NCI-H1105 treated with DMSO at 0.1 percent for 48 hours (cell line): ENCODE data around the gene NUTM2B.
"Not testable (repeated sequence)": the region's sequence is repeated elsewhere in the genome, so short reads cannot be mapped to it uniquely, and the experiment has no call there.

Experiments used
- DNase-seq: peaks from one replicate; lab custom pipeline; 2025; lab: John Stamatoyannopoulos, UW

NUTM2B gene

DNA sequence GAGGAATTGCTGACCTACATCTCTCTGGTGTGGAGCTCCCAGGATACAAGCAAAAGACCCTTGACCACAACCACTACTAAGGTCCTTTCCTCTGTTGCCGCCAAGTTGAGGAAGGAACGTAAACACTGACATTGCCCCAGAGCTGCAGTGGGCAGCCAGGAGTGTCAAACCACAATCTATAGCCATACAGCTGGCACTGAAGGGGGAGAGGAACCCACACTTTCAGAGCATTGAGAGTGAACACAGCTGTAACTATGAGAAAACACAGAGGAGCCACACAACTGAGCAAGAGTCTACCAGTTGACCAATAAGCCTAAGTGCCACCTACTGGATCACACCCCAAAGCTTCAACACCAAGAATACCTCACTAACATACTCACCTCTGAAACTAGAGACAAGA is 45.5 kb downstream of the NUTM2B start:
- DNase-seq: not testable (repeated sequence)

DNA sequence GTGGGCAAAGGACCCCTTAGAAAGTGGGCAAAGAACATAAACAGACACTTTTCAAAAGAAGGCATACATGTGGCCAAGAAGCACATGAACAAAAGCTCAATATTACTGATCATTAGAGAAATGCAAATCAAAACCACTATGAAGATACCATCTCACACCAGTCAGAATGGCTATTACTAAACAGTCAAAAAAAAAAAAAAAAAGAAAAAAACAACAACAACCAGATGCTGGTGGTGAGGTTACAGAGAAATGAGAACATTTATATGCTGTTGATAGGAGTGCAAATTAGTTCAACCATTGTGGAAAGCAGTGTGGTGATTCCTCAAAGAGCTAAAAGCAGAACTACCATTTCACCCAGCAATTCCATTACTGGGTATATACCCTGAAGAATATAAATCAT is 50.6 kb downstream of the NUTM2B start:
- not testable (repeated sequence) for DNase-seq

DNA sequence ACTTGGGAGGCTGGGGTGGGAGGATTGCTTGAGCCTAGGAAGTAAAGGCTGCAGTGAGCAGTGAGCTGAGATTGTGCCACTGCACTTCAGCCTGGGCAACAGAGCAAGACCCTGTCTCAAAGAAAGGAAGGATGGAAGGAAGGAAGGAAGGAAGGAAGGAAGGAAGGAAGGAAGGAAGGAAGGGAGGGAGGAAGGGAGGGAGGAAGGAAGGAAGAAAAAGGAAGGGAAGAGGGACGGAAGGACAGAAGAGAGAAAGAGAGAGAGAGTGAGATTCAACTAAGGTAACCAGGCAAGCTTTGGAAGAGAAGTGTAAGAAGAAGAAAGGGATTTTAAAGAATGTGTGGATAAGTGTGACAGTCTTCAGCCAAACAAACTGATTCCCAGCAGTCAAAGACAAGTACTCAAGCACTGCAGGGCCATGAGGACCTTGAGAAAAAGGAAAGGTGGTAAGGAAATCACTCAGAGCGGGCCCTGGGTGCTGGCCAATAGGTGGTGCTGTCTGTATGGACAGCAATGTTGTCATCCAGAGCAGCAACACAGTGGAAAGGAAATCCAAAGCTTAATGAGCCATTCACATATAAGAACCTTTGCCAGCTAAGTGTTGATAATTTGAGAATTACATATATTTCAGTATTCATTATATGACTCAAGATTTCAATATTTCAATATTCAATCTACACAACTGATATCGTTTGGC is 55.4 kb downstream of the NUTM2B start:
- not testable (repeated sequence) for DNase-seq
